Measurements from ENCODE around the gene ARHGEF40. TPM values are rescaled to one million over a fixed set of nuclear protein-coding genes. Genes with fewer than 3 reads are reported as not detected.

The ARHGEF40 gene
- total RNA-seq, 3 donors from 2014 or later, result 33.7 to 51.4 (median 40.6) TPM

GRCh38 chr14:21089271-21089670 is 19.2 kb downstream of the ARHGEF40 start:
- peak overlapping the region; percentile 21 to 25 for H3K27ac ChIP-seq
- H3K4me1 ChIP-seq, result no peaks in the 10 kb centered on the region
- intact Hi-C loops (cut with DNase I; ENCODE audit: low total_unique reads), result no loop called here

GRCh38 chr14:21089877-21090193 is 19.7 kb downstream of the ARHGEF40 start:
- Histone ChIP-seq H3K36me3 (peaks cover 5% of the 10 kb centered on the region), H3K4me3 (no peak overlapping the region), H3K9me3 (no peaks in the 10 kb centered on the region), H3K4me1 (no peaks in the 10 kb centered on the region), H3K27me3 (no peaks in the 10 kb centered on the region), H3K27ac (peak overlapping the region; percentile 21 to 25)
- intact Hi-C loops (cut with DNase I; ENCODE audit: low total_unique reads), result loop anchor here (5.0 kb wide), 1 partner anchor 73 kb away; no protein-coding TSS in a partner anchor
- DNase-seq (ENCODE audit: low spot score in 2 of 2), result no peak
- TF ChIP-seq POLR2A (IDR thresholded peaks at IDR 0.05) (no peak), POLR2AphosphoS5 (IDR thresholded peaks at IDR 0.05) (no peak), CTCF (IDR thresholded peaks at IDR 0.05) (no peak)

More at GRCh38 chr14:21089271-21089670, 19.2 kb downstream of the ARHGEF40 start:
- Histone ChIP-seq H3K36me3 (peaks cover 5% of the 10 kb centered on the region), H3K27me3 (no peaks in the 10 kb centered on the region), H3K9me3 (no peaks in the 10 kb centered on the region), H3K4me3 (no peak overlapping the region)
- no peak for DNase-seq (ENCODE audit: low spot score in 2 of 2)
- TF ChIP-seq POLR2AphosphoS5 (IDR thresholded peaks at IDR 0.05), result no peak
- no peak for TF ChIP-seq CTCF (IDR thresholded peaks at IDR 0.05)
- no peak for TF ChIP-seq POLR2A (IDR thresholded peaks at IDR 0.05)

- H3K36me3 ChIP-seq, result peaks cover 5% of the 10 kb centered on the region
- intact Hi-C loops (cut with DNase I; ENCODE audit: low total_unique reads), result loop anchor here (5.0 kb wide), 1 partner anchor 73 kb away; no protein-coding TSS in a partner anchor
- no peak for DNase-seq (ENCODE audit: low spot score in 2 of 2)
- no peaks in the 10 kb centered on the region for H3K9me3 ChIP-seq
- H3K4me1 ChIP-seq, result no peaks in the 10 kb centered on the region
- no peaks in the 10 kb centered on the region for H3K27me3 ChIP-seq
- no peak overlapping the region for H3K4me3 ChIP-seq
- TF ChIP-seq CTCF (IDR thresholded peaks at IDR 0.05) (peak in 2 of 3 donors; percentile 37 to 44), POLR2A (IDR thresholded peaks at IDR 0.05) (no peak), POLR2AphosphoS5 (IDR thresholded peaks at IDR 0.05) (no peak)
- H3K27ac ChIP-seq, result peak overlapping the region; percentile 12 to 25
These were observed 20.3 kb downstream of the ARHGEF40 start for GRCh38 chr14:21090194-21090939.

- peaks cover 5% of the 10 kb centered on the region for H3K36me3 ChIP-seq
- intact Hi-C loops (cut with DNase I; ENCODE audit: low total_unique reads), result loop anchor here (5.0 kb wide), 1 partner anchor 74 kb away; no protein-coding TSS in a partner anchor
- TF ChIP-seq CTCF (IDR thresholded peaks at IDR 0.05) (no peak), POLR2A (IDR thresholded peaks at IDR 0.05) (no peak), POLR2AphosphoS5 (IDR thresholded peaks at IDR 0.05) (no peak)
- no peak overlapping the region for H3K4me3 ChIP-seq
- H3K27me3 ChIP-seq, result no peaks in the 10 kb centered on the region
- H3K9me3 ChIP-seq, result no peaks in the 10 kb centered on the region
- H3K27ac ChIP-seq, result peak overlapping the region in 1 of 2 donors; percentile 25
- no peaks in the 10 kb centered on the region for H3K4me1 ChIP-seq
- no peak for DNase-seq (ENCODE audit: low spot score in 2 of 2)
These were observed 21.0 kb downstream of the ARHGEF40 start for GRCh38 chr14:21090940-21091663.

- H3K4me1 ChIP-seq, result no peaks in the 10 kb centered on the region
- no peak for DNase-seq (ENCODE audit: low spot score in 2 of 2)
- no peaks in the 10 kb centered on the region for H3K27me3 ChIP-seq
- intact Hi-C loops (cut with DNase I; ENCODE audit: low total_unique reads), result loop anchor here (5.0 kb wide), 1 partner anchor 75 kb away; no protein-coding TSS in a partner anchor
- H3K9me3 ChIP-seq, result no peaks in the 10 kb centered on the region
- TF ChIP-seq POLR2A (IDR thresholded peaks at IDR 0.05) (no peak), POLR2AphosphoS5 (IDR thresholded peaks at IDR 0.05) (no peak), CTCF (IDR thresholded peaks at IDR 0.05) (no peak)
- H3K36me3 ChIP-seq, result peaks cover 5% of the 10 kb centered on the region
- peak overlapping the region; percentile 48 to 52 for H3K27ac ChIP-seq
- no peak overlapping the region for H3K4me3 ChIP-seq
These were observed 21.7 kb downstream of the ARHGEF40 start for GRCh38 chr14:21091821-21092272.
